HL-60 (cell line): Measurements from ENCODE around the gene PRM1.

Experiments
- POLR2AphosphoS5 ChIP-seq: IDR thresholded peaks from 2 replicates; pipeline ENCODE4 v1.6.1; 2012; ENCODE audit warnings: low read depth
- TF ChIP-seq, protein P1 (sequence below): IDR thresholded peaks from one replicate; pipeline ENCODE4 v1.5.1; 2011; ENCODE audit warnings: low read length, control low read depth, inconsistent platforms; ENCODE audit not compliant: insufficient read depth
- TF ChIP-seq, protein P2 (sequence below): IDR thresholded peaks from 2 replicates; pipeline ENCODE4 v1.6.1; 2012; ENCODE audit warnings: low read depth; ENCODE audit not compliant: insufficient replicate concordance

DNA sequence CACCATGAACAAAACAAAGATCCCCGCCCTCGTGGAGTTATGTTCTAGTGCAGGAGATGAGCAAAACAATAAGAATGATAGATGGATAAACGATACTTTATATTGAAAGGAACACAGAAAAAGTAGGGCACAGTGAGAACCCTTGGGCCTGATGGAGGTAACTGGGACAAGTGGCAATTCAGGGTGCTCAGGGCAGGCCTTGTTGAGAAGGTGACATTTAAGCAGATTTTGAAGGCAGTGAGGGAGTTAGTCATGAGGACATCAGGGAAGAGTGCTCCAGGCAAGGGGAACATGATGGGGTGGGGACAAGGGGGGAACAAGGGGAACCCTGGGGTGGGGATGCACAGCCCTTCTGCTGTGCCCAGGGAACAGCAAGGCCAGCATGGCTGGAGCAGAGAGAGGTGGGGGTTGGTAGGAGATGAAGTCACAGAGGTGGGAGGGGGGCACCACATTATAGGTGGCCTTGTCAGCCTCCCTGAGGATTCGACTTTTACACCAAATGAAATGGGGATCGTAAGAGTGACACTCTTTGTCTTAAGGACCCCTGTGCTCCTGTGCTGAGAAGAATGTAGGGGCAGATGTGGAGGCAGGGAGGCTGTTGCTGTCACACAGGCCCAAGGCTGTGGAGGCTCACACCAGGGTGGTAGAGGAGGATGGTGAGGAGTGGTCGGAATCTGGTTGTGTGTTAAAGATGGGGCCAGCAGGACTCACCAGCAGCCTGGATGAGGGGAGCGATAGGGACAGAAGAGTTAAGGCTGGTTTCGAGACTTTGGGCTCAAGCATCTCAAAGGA, 9.2 kb upstream of the PRM1 start:
- TF ChIP-seq, protein P1, sequence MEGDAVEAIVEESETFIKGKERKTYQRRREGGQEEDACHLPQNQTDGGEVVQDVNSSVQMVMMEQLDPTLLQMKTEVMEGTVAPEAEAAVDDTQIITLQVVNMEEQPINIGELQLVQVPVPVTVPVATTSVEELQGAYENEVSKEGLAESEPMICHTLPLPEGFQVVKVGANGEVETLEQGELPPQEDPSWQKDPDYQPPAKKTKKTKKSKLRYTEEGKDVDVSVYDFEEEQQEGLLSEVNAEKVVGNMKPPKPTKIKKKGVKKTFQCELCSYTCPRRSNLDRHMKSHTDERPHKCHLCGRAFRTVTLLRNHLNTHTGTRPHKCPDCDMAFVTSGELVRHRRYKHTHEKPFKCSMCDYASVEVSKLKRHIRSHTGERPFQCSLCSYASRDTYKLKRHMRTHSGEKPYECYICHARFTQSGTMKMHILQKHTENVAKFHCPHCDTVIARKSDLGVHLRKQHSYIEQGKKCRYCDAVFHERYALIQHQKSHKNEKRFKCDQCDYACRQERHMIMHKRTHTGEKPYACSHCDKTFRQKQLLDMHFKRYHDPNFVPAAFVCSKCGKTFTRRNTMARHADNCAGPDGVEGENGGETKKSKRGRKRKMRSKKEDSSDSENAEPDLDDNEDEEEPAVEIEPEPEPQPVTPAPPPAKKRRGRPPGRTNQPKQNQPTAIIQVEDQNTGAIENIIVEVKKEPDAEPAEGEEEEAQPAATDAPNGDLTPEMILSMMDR = no peak
- TF ChIP-seq, protein P2, sequence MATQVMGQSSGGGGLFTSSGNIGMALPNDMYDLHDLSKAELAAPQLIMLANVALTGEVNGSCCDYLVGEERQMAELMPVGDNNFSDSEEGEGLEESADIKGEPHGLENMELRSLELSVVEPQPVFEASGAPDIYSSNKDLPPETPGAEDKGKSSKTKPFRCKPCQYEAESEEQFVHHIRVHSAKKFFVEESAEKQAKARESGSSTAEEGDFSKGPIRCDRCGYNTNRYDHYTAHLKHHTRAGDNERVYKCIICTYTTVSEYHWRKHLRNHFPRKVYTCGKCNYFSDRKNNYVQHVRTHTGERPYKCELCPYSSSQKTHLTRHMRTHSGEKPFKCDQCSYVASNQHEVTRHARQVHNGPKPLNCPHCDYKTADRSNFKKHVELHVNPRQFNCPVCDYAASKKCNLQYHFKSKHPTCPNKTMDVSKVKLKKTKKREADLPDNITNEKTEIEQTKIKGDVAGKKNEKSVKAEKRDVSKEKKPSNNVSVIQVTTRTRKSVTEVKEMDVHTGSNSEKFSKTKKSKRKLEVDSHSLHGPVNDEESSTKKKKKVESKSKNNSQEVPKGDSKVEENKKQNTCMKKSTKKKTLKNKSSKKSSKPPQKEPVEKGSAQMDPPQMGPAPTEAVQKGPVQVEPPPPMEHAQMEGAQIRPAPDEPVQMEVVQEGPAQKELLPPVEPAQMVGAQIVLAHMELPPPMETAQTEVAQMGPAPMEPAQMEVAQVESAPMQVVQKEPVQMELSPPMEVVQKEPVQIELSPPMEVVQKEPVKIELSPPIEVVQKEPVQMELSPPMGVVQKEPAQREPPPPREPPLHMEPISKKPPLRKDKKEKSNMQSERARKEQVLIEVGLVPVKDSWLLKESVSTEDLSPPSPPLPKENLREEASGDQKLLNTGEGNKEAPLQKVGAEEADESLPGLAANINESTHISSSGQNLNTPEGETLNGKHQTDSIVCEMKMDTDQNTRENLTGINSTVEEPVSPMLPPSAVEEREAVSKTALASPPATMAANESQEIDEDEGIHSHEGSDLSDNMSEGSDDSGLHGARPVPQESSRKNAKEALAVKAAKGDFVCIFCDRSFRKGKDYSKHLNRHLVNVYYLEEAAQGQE = no peak
- TF ChIP-seq POLR2AphosphoS5 = no peak
